HEK293 (cell line): Measurements from ENCODE around the gene YBX3.

Experiments
- CTCF ChIA-PET: fragments of 350-600 bp; formaldehyde crosslinking; extraction: SDS; loops from one replicate; lab custom pipeline; 2021; ENCODE audit warnings: antibody characterized with exemption; lab: Yijun Ruan, JAX
- POLR2A ChIA-PET: fragments of 300-600 bp; formaldehyde crosslinking; extraction: SDS; loops from one replicate; lab custom pipeline; 2020; ENCODE audit warnings: antibody characterized with exemption, inconsistent platforms; lab: Yijun Ruan, JAX
- H3K27ac ChIP-seq: fragments of 200-500 bp; sonication (Bioruptor generic); 2 replicates; pipeline ENCODE4 v1.5.1; 2014; ENCODE audit warnings: low read depth, low read length, control low read depth, inconsistent platforms; ENCODE audit errors: extremely low read depth
- H3K36me3 ChIP-seq, 2 experiments: fragments of 200-500 bp in 1 of 2; sonication (Bioruptor generic) in 1 of 2; 1 replicate in 1 of 2; 2 replicates in 1 of 2; pipeline ENCODE4 v1.5.1; 2014 to 2017; ENCODE audit warnings: inconsistent platforms in 2 of 2, low read length in 2 of 2; ENCODE audit not compliant: control insufficient read depth in 2 of 2, insufficient read depth in 1 of 2
- H3K4me1 ChIP-seq: fragments of 200-500 bp; sonication (Bioruptor generic); 2 replicates; pipeline ENCODE4 v1.5.1; 2014; ENCODE audit warnings: mild to moderate bottlenecking, low read length, inconsistent platforms; ENCODE audit not compliant: control insufficient read depth, insufficient read depth
- H3K4me3 ChIP-seq: 2 replicates; pipeline ENCODE4 v1.5.1; 2011; ENCODE audit warnings: low read depth, mild to moderate bottlenecking, control low read depth, low read length, moderate library complexity
- H3K9me3 ChIP-seq: fragments of 200-500 bp; sonication (Bioruptor generic); 2 replicates; pipeline ENCODE4 v1.5.1; 2014; ENCODE audit warnings: low read depth, low read length, inconsistent platforms; ENCODE audit not compliant: control insufficient read depth, insufficient read depth
- BCL11B ChIP-seq: fragments of 450-650 bp; formaldehyde crosslinking; IDR thresholded peaks from 2 replicates; pipeline ENCODE4 v1.5.1; 2016; ENCODE audit warnings: low read depth, missing biosample characterization, missing genetic modification characterization
- BCL6B ChIP-seq: fragments of 450-650 bp; formaldehyde crosslinking; IDR thresholded peaks from 2 replicates; pipeline ENCODE4 v1.5.1; 2017; ENCODE audit warnings: missing biosample characterization, missing genetic modification characterization
- GLI2 ChIP-seq: fragments of 450-650 bp; formaldehyde crosslinking; IDR thresholded peaks from 2 replicates; pipeline ENCODE4; 2017; ENCODE audit warnings: missing biosample characterization, missing genetic modification characterization, low read depth, borderline replicate concordance
- KLF9 ChIP-seq: fragments of 450-650 bp; formaldehyde crosslinking; IDR thresholded peaks from 2 replicates; pipeline ENCODE4 v1.5.1; 2016; ENCODE audit warnings: missing biosample characterization, missing genetic modification characterization, low read depth
- OVOL3 ChIP-seq: fragments of 450-650 bp; formaldehyde crosslinking; IDR thresholded peaks from 2 replicates; pipeline ENCODE4 v1.5.1; 2016; ENCODE audit warnings: missing biosample characterization, missing genetic modification characterization
- REPIN1 ChIP-seq: fragments of 450-650 bp; formaldehyde crosslinking; IDR thresholded peaks from 2 replicates; pipeline ENCODE4 v1.5.1; 2017; ENCODE audit warnings: missing biosample characterization, missing genetic modification characterization, low read depth
- SETDB1 ChIP-seq: IDR thresholded peaks from one replicate; pipeline ENCODE4 v1.6.1; 2017; ENCODE audit warnings: mild to moderate bottlenecking, low read length, moderate library complexity, mixed read lengths; ENCODE audit not compliant: insufficient read length
- ZBTB10 ChIP-seq: fragments of 450-650 bp; formaldehyde crosslinking; IDR thresholded peaks from 2 replicates; pipeline ENCODE4 v1.5.1; 2016; ENCODE audit warnings: missing biosample characterization, missing genetic modification characterization
- ZNF2 ChIP-seq: fragments of 450-650 bp; formaldehyde crosslinking; IDR thresholded peaks from 2 replicates; pipeline ENCODE4 v1.5.1; 2016; ENCODE audit warnings: missing biosample characterization, missing genetic modification characterization
- ZNF221 ChIP-seq: fragments of 450-650 bp; formaldehyde crosslinking; IDR thresholded peaks from 2 replicates; pipeline ENCODE4 v1.5.1; 2017; ENCODE audit warnings: missing biosample characterization, missing genetic modification characterization, borderline replicate concordance
- ZNF223 ChIP-seq: fragments of 450-650 bp; formaldehyde crosslinking; IDR thresholded peaks from 2 replicates; pipeline ENCODE4 v1.5.1; 2016; ENCODE audit warnings: missing biosample characterization, missing genetic modification characterization
- ZNF398 ChIP-seq: fragments of 450-650 bp; formaldehyde crosslinking; IDR thresholded peaks from 2 replicates; pipeline ENCODE4 v1.5.1; 2017; ENCODE audit warnings: missing biosample characterization, missing genetic modification characterization
- ZNF416 ChIP-seq: fragments of 450-650 bp; formaldehyde crosslinking; IDR thresholded peaks from 2 replicates; pipeline ENCODE4 v1.5.1; 2016; ENCODE audit warnings: missing biosample characterization, missing genetic modification characterization
- ZNF549 ChIP-seq: fragments of 450-650 bp; IDR thresholded peaks from 2 replicates; pipeline ENCODE4 v1.5.1; 2018; ENCODE audit warnings: missing biosample characterization, missing genetic modification characterization, mild to moderate bottlenecking, inconsistent platforms, moderate library complexity
- ZNF610 ChIP-seq: fragments of 450-650 bp; formaldehyde crosslinking; IDR thresholded peaks from 2 replicates; pipeline ENCODE4 v1.5.1; 2016; ENCODE audit warnings: missing biosample characterization, missing genetic modification characterization, borderline replicate concordance
- ZNF621 ChIP-seq: fragments of 450-650 bp; formaldehyde crosslinking; IDR thresholded peaks from 2 replicates; pipeline ENCODE4 v1.5.1; 2017; ENCODE audit warnings: missing biosample characterization, missing genetic modification characterization
- ZNF626 ChIP-seq: fragments of 450-650 bp; sonication (Bioruptor Pico); formaldehyde crosslinking; IDR thresholded peaks from 2 replicates; pipeline ENCODE4 v1.5.1; 2018; ENCODE audit warnings: missing biosample characterization, missing genetic modification characterization, inconsistent platforms
- ZNF658 ChIP-seq: fragments of 450-650 bp; formaldehyde crosslinking; IDR thresholded peaks from 2 replicates; pipeline ENCODE4; 2016; ENCODE audit warnings: missing biosample characterization, missing genetic modification characterization
- ZNF670 ChIP-seq: fragments of 450-650 bp; formaldehyde crosslinking; IDR thresholded peaks from 2 replicates; pipeline ENCODE4 v1.5.1; 2016; ENCODE audit warnings: missing biosample characterization, missing genetic modification characterization, low read depth
- ZNF701 ChIP-seq: fragments of 450-650 bp; formaldehyde crosslinking; IDR thresholded peaks from 2 replicates; pipeline ENCODE4 v1.5.1; 2016; ENCODE audit warnings: missing biosample characterization, missing genetic modification characterization
- ZNF843 ChIP-seq: fragments of 450-650 bp; formaldehyde crosslinking; IDR thresholded peaks from 2 replicates; pipeline ENCODE4 v1.5.1; 2016; ENCODE audit warnings: missing biosample characterization, missing genetic modification characterization
- ZSCAN23 ChIP-seq: fragments of 450-650 bp; formaldehyde crosslinking; IDR thresholded peaks from 2 replicates; pipeline ENCODE4 v1.5.1; 2016; ENCODE audit warnings: missing biosample characterization, missing genetic modification characterization
- TF ChIP-seq, protein P1 (sequence below): fragments of 450-650 bp; formaldehyde crosslinking; IDR thresholded peaks from 2 replicates; pipeline ENCODE4 v1.5.0; 2017; ENCODE audit warnings: missing biosample characterization, missing genetic modification characterization, borderline replicate concordance
- TF ChIP-seq, protein P2 (sequence below): fragments of 450-650 bp; formaldehyde crosslinking; optimal IDR thresholded peaks from 2 replicates; pipeline ENCODE3; 2016; ENCODE audit warnings: missing biosample characterization, mild to moderate bottlenecking, missing genetic modification characterization

Gene YBX3

DNA sequence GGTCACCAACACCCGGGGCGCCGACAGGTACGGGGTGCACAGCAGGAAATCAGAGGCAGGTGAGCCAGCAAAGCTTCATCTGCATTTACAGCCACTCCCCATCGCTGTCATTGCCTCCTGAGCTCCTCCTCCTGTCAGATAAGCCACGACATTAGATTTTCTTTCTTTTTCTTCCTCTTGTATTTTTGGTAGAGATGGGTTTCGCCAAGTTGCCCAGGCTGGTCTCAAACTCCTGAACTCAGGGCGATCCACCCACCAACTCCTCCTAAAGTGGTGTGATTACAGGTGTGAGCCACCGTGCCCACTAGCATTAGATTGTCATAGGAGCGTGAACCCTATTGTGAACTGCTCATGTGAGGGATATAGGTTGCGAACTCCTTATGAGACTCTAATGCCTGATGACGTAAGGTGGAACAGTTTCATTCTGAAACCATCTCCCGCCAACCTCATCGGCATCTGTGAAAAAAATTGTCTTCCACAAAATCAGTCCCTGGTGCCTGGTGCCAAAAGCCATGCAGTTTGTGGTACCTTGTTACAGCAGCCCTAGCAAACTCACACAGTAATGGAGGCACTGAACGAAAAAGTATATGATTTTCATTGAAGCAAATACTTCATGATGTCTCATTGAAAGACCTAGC is 50.8 kb downstream of the YBX3 start (continued):
- no peak for TF ChIP-seq ZNF398 (tag by site-specific recombination)
- TF ChIP-seq ZNF670 (tag by site-specific recombination): no peak
- no peak for TF ChIP-seq ZNF626 (tag by site-specific recombination)
- TF ChIP-seq ZNF2 (tag by site-specific recombination): no peak
- TF ChIP-seq ZNF610: peak; percentile 83; the same call in 1 of the 2 replicates
- TF ChIP-seq ZNF701 (tag by site-specific recombination): no peak
- no peak for TF ChIP-seq REPIN1 (tag by site-specific recombination)
- TF ChIP-seq, protein P1, sequence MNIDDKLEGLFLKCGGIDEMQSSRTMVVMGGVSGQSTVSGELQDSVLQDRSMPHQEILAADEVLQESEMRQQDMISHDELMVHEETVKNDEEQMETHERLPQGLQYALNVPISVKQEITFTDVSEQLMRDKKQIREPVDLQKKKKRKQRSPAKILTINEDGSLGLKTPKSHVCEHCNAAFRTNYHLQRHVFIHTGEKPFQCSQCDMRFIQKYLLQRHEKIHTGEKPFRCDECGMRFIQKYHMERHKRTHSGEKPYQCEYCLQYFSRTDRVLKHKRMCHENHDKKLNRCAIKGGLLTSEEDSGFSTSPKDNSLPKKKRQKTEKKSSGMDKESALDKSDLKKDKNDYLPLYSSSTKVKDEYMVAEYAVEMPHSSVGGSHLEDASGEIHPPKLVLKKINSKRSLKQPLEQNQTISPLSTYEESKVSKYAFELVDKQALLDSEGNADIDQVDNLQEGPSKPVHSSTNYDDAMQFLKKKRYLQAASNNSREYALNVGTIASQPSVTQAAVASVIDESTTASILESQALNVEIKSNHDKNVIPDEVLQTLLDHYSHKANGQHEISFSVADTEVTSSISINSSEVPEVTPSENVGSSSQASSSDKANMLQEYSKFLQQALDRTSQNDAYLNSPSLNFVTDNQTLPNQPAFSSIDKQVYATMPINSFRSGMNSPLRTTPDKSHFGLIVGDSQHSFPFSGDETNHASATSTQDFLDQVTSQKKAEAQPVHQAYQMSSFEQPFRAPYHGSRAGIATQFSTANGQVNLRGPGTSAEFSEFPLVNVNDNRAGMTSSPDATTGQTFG (tag by site-specific recombination): no peak
- TF ChIP-seq, all 188 proteins: peak for 2

DNA sequence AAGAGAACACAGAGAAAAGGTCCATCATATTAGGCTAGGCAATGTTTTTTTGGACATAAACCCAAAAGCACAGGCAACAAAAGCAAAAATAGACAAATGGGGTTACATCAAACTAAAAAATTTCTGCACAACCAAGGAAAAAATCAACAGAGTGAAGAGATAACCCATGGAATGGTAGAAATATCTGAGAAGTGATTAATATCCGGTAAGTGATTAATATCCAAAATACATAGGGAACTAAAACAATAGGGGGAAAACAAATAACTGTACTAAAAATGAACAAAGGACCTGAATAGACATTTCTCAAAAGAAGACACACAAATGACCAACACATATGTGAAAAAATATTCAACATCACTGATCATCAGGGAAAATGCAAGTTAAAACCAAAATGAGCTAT is 53.6 kb downstream of the YBX3 start:
- Histone ChIP-seq H3K4me1 (no peaks in the 10 kb centered on the region), H3K9me3 (no peaks in the 10 kb centered on the region), H3K27ac (no peak overlapping the region), H3K4me3 (no peak overlapping the region), H3K36me3 (no peaks in the 10 kb centered on the region)
- CTCF ChIA-PET: interaction anchor here (0.5 to 1.0 kb wide), 2 partner anchors 18 to 686 kb away, joined by 3 read pairs; no protein-coding TSS in a partner anchor
- TF ChIP-seq ZNF223 (tag by site-specific recombination): no peak
- TF ChIP-seq GLI2 (tag by site-specific recombination): no peak
- TF ChIP-seq ZNF416 (tag by site-specific recombination): no peak
- no peak for TF ChIP-seq ZNF843 (tag by site-specific recombination)
- no peak for TF ChIP-seq ZNF221 (tag by site-specific recombination)
- TF ChIP-seq BCL6B: no peak
- no peak for TF ChIP-seq ZSCAN23 (tag by site-specific recombination)
- TF ChIP-seq ZNF621 (tag by site-specific recombination): no peak
- no peak for TF ChIP-seq SETDB1
- no peak for TF ChIP-seq ZNF658 (tag by site-specific recombination)
- TF ChIP-seq ZNF549 (tag by site-specific recombination): no peak
- no peak for TF ChIP-seq BCL11B
- no peak for TF ChIP-seq OVOL3 (tag by site-specific recombination)
- no peak for TF ChIP-seq ZBTB10
- TF ChIP-seq, protein P2, sequence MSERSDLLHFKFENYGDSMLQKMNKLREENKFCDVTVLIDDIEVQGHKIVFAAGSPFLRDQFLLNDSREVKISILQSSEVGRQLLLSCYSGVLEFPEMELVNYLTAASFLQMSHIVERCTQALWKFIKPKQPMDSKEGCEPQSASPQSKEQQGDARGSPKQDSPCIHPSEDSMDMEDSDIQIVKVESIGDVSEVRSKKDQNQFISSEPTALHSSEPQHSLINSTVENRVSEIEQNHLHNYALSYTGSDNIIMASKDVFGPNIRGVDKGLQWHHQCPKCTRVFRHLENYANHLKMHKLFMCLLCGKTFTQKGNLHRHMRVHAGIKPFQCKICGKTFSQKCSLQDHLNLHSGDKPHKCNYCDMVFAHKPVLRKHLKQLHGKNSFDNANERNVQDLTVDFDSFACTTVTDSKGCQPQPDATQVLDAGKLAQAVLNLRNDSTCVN (tag by site-specific recombination): no peak
- TF ChIP-seq KLF9: no peak
- POLR2A ChIA-PET: no interaction called here
